GM12864 (cell line): ENCODE data around the gene FAM111A.
"Not testable (repeated sequence)": the region's sequence is repeated elsewhere in the genome, so short reads cannot be mapped to it uniquely, and the experiment has no call there.

ENCODE experiments used
- DNase-seq: peaks from one replicate; pipeline ENCODE4 v3.0.0-alpha.2; 2011; ENCODE audit warnings: low read depth
- H3K4me3 ChIP-seq: 2 replicates; pipeline ENCODE4 v1.5.1; 2011; ENCODE audit warnings: mild to moderate bottlenecking, low read depth, low read length, control low read depth
- TF ChIP-seq, protein P1 (sequence below): IDR thresholded peaks from 2 replicates; pipeline ENCODE4 v1.5.1; 2011; ENCODE audit warnings: low read depth, mild to moderate bottlenecking, moderate library complexity, low read length, control low read depth, inconsistent platforms; ENCODE audit errors: missing control alignments

The FAM111A gene

DNA sequence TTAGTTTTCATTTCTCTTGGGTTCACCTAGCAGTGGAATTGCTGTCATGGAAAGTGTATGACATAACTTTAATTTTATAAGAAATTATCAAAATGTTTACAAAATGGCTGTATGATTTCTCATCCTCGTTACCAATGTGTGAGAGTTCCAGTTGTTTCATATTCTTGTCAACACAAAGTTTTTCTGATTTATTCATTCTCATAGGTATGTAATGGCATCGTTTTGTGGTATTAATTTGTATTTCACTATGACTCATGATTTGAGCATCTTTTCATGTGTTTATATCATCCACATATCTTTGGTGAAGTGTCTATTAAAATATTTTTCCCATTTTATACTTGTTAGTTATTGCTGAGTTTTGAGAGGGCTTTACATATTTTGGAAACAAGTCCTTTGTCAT is 30.2 kb upstream of the FAM111A start:
- TF ChIP-seq, protein P1, sequence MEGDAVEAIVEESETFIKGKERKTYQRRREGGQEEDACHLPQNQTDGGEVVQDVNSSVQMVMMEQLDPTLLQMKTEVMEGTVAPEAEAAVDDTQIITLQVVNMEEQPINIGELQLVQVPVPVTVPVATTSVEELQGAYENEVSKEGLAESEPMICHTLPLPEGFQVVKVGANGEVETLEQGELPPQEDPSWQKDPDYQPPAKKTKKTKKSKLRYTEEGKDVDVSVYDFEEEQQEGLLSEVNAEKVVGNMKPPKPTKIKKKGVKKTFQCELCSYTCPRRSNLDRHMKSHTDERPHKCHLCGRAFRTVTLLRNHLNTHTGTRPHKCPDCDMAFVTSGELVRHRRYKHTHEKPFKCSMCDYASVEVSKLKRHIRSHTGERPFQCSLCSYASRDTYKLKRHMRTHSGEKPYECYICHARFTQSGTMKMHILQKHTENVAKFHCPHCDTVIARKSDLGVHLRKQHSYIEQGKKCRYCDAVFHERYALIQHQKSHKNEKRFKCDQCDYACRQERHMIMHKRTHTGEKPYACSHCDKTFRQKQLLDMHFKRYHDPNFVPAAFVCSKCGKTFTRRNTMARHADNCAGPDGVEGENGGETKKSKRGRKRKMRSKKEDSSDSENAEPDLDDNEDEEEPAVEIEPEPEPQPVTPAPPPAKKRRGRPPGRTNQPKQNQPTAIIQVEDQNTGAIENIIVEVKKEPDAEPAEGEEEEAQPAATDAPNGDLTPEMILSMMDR: no peak
- no peak overlapping the region for H3K4me3 ChIP-seq
- DNase-seq: no peak

DNA sequence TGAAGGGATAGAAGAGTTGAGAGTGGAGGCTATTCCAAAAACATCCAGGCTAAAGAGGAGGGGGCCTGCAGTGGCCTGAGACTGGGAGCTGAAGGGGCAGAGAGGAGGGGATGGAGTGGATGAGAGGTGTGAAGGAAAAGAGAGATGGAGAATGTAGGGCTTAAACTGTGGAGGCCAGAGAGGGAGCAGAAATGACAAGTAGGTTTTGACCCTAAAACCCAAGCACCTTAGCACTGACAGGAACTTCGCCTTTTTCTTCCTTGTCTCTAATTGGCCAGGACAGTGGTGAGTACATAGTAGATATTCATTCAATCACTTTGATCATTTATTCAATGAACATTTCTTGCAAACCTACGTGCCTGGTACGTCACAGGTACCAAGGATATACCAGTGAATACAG is 28.3 kb upstream of the FAM111A start:
- TF ChIP-seq, protein P1: no peak
- no peak for DNase-seq
- no peak overlapping the region for H3K4me3 ChIP-seq

DNA sequence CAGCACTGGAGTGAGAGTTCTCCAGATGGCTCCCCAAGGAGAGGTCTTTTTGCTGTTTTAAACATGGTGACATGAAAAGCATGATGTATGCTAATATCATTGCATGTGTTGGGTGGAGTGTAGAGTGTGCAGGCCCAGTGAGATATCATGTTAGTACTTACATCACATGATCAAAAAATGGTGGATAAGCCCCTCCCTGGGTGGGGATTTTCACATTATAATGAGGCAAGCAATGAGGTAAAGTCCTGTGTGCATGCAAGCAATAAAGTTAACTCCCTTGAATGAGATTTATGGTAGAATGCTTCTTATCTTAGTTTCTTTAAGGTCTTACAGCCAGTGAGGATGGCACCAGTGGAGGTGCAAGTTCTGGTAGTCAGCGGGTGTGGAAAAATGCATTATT is 27.1 kb upstream of the FAM111A start:
- TF ChIP-seq, protein P1: no peak
- H3K4me3 ChIP-seq: no peak overlapping the region
- DNase-seq: no peak

DNA sequence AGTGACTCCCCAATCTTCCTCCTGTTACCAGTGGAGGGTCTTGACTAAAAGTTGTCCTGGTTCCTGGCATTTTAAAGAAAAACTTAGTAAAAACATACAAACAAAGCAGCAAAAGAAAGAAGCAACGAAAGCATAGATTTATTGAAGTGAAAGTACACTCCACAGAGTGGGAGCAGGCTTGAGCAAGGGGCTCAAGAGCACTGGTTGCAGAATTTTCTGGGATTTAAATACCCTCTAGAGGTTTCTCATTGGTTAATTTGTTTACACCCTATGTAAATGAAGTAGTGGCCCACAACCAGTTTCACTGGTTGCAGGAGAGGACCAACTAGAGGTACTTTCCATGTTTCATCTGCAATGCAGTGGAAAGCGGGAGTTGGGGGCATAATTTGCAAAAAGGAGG is 24.9 kb upstream of the FAM111A start:
- TF ChIP-seq, protein P1: no peak
- H3K4me3 ChIP-seq: no peak overlapping the region
- no peak for DNase-seq

DNA sequence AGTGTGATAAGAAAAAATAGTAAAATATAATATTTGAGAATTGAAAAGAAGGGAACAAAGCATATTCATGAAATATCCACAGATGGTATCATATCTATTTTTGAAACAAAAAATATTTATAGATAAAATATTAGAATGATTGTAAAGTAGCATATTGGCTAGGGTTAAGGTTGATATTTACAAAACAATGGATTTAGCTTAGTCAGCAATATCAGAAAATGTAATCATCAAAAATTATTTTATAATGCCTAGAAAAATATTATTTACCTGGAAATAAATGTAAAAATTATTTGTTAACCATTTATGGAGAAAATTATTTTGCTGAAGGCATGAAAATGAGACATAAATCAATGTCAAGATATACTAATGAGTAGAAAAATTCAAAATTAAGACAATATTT is 22.8 kb upstream of the FAM111A start:
- DNase-seq: no peak
- TF ChIP-seq, protein P1: no peak
- no peak overlapping the region for H3K4me3 ChIP-seq

DNA sequence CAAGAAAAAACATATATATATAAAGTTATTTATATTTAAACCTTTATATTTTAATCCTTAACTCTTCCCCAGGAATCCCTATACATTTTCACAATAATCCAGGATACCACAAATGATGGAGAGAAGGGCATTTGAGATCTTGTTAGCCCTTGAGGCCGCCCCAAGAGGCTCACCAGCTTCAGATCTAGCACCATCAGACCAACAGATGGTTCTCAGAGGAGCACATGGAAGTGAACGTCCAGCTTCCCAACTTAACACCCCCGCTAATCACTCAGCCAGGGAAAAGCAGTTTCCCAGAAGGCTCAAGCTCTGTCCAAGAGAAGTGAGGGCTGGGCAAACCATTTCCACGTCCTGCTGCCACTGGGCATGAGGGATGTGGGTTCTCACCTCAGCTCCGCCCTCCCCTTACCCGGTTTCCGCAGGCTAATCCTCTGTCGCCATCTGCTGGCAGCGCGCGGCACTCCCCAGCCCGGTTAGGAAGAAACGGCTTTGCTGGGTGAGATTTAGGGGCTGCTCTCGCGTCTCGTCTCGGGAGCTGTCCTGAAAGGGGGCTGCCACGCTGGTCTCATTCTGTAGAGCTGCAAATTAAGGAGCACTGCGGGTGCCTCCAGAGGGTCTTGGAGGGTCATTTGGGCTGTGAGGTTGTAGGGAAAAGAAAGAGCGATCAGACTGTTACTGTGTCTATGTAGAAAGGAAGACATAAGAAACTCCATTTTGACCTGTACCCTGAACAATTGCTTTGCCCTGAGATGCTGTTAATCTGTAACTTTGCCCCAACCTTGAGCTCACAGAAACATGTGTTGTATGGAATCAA is 6.8 kb upstream of the FAM111A start:
- no peak overlapping the region for H3K4me3 ChIP-seq
- TF ChIP-seq, protein P1: peak; percentile 99
- peak; percentile 49 for DNase-seq

DNA sequence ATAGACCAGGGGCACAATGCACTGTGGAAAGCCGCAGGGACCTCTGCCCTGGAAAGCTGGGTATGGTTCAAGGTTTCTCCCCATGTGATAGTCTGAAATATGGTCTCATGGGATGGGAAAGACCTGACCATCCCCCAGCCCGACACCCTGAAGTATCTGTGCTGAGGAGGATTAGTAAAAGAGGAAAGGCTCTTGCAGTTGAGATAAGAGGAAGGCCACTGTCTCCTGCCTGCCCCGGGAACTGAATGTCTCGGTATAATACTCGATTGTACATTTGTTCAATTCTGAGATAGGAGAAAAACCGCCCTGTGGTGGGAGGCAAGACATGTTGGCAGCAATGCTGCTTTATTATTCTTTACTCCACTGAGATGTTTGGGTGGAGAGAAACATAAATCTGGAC is 6.1 kb upstream of the FAM111A start:
- not testable (repeated sequence) for H3K4me3 ChIP-seq, DNase-seq
